HG02981 (cell line): Measurements from ENCODE around the gene ADM5.
A peak's percentile ranks its signal among the peaks of the same experiment; 100 is the strongest.

ENCODE experiments used
- ATAC-seq: cut with Tn5 transposase; IDR thresholded peaks from one replicate; pipeline ENCODE4 v1.9.1; 2021; ENCODE audit warnings: mild to moderate bottlenecking, moderate library complexity; ENCODE audit not compliant: unreplicated experiment

The ADM5 gene, protein sequence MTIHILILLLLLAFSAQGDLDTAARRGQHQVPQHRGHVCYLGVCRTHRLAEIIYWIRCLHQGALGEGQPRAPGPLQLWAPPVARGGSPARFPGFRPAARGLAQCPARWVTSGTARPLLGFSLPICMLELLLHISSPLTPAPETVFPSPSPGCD

GRCh38 chr19:49689133-49690078 lies at the start of gene ADM5:
Gene ADM5 (plus strand): TSS chr19:49689594. CDS start chr19:49689838, 244 bp downstream.
- ATAC-seq: no peak

DNA sequence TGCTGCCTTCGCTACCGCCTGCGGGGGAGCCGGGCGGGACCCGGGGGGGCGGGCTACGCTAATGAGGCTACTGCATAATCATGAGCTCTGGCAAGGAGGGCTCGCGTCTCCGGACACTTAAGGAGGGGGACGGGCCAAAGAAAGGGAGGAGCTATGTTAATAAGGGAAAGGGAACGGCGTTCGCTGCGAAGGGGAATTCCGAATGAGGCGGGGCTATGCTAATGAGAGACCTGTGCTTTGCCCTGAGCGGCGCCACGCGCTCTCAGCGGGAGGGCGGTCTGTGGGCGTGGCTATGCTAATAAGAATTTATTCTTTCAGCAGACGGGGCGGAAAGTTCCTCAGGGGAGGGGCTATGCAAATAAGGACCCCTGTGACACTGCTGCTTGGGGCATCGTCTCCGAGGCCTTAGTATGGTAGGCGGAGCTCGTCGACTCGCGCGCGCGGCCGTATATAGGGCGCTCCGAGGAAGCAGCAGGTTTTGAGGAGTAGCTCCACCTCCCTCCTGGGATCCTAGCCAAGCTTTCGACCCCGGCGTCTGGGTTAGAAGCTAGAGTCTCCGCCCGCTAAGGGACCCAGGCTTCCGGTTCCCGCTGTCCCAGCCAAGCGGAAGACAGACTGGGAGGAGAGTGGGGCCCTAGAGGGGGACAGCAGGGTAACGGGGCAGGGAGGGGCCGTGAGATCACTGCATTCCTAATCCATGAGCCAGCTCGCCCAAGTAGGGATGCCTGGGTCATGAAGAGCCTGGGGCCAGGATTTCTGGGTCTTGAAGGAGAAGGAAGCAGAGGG lies 49.1 kb upstream of the ADM5 start, which contains the start of gene RRAS:
RRAS (minus strand) TSS at position 31 of the 786 bp plus-strand sequence. CDS start 45 bp downstream, outside the sequence.
- ATAC-seq: peak; percentile 57

GRCh38 chr19:49641688-49642491 lies 47.5 kb upstream of the ADM5 start, which contains the start of gene SCAF1:
Gene SCAF1 (plus strand): TSS chr19:49642209. CDS start chr19:49645027, 2,818 bp downstream.
- ATAC-seq: peak; percentile 48

DNA sequence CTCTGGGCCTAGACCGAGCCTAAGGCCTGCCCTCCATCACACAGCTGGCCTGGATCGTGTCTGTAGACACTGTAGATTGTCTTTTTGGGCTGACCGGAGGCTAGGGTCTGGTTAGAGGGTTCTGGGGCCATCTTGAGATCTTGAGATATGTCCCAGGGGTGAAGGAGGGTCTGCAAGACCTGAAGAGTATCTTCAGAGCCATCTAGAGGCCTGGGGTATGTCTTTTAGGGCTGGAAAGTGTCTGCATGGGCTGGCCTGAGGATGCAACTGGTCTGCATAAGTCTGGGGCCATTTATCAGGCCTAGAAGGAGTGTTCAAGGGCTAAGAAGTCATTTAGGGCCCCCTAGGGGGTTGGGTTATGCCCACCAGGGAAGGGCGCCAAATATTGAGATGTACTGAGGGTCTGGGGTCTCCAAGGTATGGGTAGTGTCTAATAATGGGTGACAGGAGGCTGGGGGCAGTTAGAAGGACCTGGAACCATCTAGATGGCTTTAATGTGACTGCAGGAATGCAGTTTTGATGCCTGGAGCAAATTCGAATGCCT lies 46.8 kb upstream of the ADM5 start:
- ATAC-seq: no peak

- ATAC-seq: no peak
These were observed 45.9 kb upstream of the ADM5 start for GRCh38 chr19:49643466-49643865.

GRCh38 chr19:49645592-49645991 lies 43.8 kb upstream of the ADM5 start:
- ATAC-seq: no peak

- ATAC-seq: no peak
These were observed 43.4 kb upstream of the ADM5 start for GRCh38 chr19:49645995-49646394.

DNA sequence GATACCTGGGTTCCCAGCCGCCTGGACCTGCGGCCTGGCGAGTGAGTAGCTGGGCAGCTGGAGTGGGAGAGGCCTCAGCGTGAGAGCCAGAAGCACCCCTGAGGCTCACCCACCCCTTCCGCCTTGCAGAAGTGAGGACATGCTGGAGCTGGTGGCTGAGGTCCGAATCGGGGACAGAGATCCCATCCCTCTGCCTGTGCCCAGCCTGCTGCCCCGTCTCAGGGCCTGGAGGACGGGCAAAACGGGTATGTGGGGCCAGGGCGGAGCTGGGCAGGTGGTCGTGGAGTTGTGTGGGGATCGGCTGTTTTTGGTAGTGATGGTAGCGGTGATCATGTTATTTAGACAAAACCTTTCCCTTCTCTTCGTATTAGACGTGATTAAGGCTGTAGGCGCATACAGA lies 42.8 kb upstream of the ADM5 start:
- no peak for ATAC-seq

DNA sequence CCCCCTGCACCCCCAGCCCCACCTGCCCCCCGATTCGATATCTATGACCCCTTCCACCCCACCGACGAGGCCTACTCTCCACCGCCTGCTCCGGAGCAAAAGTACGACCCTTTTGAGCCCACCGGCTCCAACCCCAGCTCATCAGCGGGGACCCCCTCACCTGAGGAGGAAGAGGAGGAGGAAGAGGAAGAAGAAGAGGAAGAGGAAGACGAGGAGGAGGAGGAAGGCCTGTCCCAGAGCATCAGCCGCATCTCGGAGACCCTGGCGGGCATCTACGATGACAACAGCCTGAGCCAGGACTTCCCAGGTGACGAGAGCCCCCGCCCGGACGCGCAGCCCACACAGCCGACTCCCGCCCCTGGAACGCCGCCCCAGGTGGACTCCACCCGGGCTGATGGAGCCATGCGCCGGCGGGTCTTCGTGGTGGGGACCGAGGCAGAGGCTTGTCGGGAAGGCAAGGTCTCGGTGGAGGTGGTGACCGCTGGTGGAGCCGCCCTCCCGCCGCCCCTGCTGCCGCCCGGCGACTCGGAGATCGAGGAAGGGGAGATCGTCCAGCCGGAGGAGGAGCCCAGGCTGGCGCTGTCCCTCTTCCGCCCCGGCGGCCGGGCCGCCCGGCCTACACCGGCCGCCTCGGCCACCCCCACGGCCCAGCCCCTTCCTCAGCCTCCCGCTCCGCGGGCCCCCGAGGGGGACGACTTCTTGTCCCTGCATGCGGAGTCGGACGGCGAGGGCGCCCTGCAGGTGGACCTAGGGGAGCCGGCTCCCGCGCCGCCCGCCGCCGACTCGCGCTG lies 38.2 kb upstream of the ADM5 start:
- no peak for ATAC-seq

DNA sequence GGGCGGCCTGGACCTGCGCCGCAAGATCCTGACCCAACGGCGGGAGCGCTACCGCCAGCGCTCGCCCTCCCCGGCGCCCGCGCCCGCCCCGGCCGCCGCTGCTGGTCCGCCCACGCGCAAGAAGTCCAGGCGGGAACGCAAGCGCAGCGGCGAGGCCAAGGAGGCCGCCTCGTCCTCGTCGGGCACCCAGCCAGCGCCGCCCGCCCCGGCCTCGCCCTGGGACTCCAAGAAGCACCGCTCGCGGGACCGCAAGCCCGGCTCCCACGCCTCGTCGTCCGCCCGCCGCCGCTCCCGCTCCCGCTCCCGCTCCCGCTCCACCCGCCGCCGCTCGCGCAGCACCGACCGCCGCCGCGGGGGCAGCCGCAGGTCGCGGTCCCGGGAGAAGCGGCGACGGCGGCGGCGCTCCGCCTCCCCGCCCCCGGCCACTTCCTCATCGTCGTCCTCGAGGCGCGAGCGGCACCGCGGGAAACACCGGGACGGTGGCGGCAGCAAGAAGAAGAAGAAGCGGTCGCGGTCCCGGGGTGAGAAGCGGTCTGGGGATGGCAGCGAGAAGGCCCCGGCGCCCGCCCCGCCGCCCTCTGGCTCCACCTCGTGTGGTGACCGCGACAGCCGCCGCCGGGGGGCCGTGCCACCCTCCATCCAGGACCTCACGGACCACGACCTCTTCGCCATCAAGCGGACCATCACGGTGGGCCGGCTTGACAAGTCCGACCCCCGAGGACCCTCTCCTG lies 37.4 kb upstream of the ADM5 start:
- no peak for ATAC-seq

- no peak for ATAC-seq
These were observed 36.6 kb upstream of the ADM5 start for GRCh38 chr19:49652551-49653465.

GRCh38 chr19:49653466-49653806 lies 36.0 kb upstream of the ADM5 start:
- ATAC-seq: no peak

GRCh38 chr19:49654581-49654980 lies 34.8 kb upstream of the ADM5 start:
- no peak for ATAC-seq

DNA sequence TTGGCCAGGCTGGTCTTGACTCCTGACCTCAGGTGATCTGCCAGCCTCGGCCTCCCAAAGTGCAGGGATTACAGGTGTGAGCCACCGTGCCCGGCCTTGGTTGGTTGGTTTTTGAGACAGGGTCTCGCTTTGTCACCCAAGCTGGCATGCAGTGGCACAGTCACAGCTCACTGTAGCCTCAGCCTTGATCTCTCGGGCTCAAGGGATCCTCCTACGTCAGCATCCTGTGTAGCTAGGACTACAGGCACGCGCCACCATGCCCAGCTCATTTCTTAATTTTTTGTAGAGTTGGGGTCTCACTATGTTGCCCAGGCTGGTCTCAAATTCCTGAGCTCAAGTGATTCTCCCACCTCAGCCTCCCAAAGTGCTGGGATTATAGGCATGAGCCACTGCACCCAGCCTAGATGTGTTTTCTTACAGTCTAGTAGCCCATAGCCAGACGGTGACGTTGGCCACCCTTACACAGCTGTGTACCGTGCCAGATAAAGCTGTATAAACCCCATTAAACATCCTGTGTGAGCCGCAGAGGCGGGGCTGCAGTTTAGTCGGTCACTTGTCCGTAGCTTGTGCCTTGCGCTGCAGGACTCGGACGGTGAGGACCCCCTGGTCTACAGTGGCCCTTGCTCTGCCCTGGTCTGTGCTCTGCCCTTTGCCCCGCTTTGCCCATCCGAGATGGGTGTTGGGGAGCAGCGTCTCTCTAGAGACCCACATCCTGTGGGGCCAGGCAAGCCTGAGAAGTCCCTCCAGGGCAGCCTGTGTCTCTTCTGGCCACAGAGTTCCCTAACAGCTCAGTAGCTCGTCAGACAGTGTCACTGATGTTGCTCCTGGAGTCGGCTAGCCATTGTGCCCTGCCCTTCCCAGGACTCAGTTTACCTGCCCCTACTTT lies 33.6 kb upstream of the ADM5 start:
- no peak for ATAC-seq

GRCh38 chr19:49656456-49657109 lies 32.8 kb upstream of the ADM5 start:
- no peak for ATAC-seq

DNA sequence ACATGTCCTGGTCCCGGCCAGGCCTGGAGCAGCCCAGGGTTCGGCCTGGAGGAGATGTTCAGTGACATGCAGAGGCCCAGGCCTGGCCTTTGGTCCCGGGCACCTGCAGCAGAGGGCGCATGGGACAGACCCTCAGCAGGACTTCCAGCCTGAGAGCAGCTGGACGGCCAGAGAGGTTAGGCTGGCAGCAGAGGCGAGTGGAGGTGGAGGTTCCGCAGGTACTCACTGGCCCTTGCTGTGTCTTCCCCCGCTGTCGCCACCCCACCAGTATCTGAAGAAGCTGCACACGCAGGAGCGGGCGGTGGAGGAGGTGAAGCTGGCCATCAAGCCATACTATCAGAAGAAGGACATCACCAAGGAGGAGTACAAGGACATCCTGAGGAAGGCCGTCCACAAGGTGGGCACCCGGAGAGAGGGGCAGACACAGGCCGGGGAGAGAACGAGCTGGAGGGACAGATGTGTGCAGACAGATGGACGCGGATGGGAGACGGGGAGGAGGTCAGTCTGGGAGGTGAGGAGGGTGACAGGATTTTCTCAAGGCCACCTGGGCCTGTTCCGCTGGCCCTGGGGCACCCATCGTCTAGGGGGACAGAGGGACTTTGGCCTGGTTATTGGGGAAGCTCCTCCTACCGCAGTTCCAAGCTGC lies 31.8 kb upstream of the ADM5 start:
- no peak for ATAC-seq
